Omental fat pad (tissue), 4 donors: ENCODE results near the gene PUM2. TPM values are rescaled to one million over a fixed set of nuclear protein-coding genes. Genes with fewer than 3 reads are reported as not detected.

Source experiments
- ATAC-seq: fragments of 150-250 bp; one replicate; pipeline ENCODE4 v1.9.1; 2016; ENCODE audit warnings: mild to moderate bottlenecking, moderate library complexity; ENCODE audit not compliant: low FRiP score
- DNase-seq: peaks from one replicate; pipeline ENCODE4 v3.0.0-alpha.2; 2019; ENCODE audit warnings: low spot score
- total RNA-seq, 4 donors: library from RNA; depleted of rRNA; stranded (reverse); fragments of >200 nt; gene quantifications; one replicate each; pipeline ENCODE4 v1.1.0, GENCODE V29; 2016
- TF ChIP-seq, protein P1 (sequence below), 3 donors: fragments of 450-650 bp; IDR thresholded peaks; one replicate each; pipeline ENCODE4 v1.5.1; 2016 to 2017; ENCODE audit warnings: antibody characterized with exemption in 3 of 3, mild to moderate bottlenecking in 3 of 3, moderate library complexity in 2 of 3

The PUM2 gene
- total RNA-seq, 4 donors from 2014 or later = 42.3 to 72.4 (median 57.8) TPM

DNA sequence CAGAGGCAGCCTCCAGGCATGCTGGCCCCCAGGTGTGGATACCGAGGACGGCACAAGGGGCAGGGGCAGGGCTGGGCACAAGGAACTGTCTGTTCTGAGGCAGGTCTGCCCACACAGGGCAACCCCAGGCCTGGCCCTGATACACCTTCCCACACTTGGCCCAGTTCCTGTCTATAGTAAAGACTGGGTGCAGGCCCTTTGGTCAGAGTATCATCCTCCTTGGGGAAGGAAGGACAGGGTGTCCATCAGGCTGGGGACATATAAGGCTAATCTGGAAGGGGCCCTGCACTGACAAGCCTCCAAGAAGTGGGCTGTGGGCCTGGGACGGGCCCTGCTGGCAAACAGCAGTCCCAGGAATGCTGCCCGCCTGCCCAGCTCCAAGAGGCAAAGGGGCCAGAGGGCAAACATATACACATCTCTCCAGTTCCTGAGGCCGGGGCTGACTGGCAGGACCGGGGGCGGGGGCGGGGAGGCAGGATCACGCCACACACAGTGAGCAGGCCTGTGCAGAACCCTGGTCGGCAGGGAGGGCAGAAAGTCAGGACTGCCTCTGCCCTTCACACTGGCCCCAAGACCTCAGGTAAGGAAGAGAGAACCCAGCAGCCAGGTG is 144.6 kb downstream of the PUM2 start:
- DNase-seq = no peak
- ATAC-seq = no peak
- TF ChIP-seq, protein P1, sequence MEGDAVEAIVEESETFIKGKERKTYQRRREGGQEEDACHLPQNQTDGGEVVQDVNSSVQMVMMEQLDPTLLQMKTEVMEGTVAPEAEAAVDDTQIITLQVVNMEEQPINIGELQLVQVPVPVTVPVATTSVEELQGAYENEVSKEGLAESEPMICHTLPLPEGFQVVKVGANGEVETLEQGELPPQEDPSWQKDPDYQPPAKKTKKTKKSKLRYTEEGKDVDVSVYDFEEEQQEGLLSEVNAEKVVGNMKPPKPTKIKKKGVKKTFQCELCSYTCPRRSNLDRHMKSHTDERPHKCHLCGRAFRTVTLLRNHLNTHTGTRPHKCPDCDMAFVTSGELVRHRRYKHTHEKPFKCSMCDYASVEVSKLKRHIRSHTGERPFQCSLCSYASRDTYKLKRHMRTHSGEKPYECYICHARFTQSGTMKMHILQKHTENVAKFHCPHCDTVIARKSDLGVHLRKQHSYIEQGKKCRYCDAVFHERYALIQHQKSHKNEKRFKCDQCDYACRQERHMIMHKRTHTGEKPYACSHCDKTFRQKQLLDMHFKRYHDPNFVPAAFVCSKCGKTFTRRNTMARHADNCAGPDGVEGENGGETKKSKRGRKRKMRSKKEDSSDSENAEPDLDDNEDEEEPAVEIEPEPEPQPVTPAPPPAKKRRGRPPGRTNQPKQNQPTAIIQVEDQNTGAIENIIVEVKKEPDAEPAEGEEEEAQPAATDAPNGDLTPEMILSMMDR (IDR thresholded peaks at IDR 0.05) = no peak

DNA sequence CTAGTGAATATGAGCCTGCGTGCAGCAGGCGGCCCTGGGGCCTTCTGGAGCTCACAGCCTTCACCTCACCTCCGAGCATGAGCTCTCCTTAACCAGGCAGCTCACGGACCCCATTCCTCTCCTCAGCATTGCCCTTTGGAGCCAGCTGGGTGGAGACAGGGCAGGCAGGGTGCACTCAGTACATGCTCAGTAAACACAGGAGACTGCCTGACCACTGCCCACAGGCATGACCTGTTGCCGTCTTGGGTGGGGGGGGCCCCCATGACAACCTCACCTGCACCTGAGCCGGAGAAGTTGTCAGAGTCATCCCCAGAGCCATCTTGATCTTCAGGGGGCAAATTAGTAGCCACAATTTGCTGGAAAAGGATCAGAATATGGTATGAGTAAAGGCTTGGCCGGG is 145.6 kb downstream of the PUM2 start:
- TF ChIP-seq, protein P1 (IDR thresholded peaks at IDR 0.05) = no peak

DNA sequence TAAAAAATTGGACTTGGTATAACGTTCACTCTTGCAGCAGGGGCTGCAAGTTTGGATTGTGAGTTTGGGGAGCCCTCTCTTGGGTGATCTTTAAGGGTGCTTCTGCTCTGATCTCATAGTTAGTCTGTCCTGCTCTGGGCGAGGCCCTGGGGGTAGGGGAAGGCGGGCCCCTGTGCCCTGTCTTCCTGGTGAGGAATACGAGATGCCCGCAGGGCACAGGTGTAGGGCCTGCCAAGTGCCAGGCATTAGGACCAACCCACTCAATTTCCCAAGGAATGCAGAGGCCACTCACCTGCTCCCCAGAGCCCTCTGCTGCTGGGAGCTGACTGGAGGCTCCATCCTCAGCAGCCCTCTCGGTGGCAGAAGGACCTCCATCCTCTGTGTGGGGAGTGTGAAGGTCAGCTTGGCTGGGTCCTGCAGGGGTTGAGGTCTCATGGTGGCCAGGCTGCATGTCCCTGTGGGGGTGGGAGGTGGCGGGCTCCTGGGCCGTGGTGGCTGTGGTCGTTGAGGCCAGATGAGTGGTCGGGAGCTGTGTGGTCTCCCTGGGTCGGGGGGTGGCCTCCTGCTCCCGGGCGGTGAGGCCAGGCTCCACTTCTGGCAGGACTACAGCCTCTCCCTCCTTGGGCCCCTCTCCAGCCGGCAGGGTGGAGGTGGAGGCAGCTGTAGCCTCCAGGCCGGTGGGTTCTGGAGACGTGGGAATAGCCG is 147.0 kb downstream of the PUM2 start:
- ATAC-seq = no peak
- TF ChIP-seq, protein P1 (IDR thresholded peaks at IDR 0.05) = no peak
- DNase-seq = no peak

More for the DNA sequence above, 145.6 kb downstream of the PUM2 start:
- DNase-seq (no peak), ATAC-seq (no peak)

DNA sequence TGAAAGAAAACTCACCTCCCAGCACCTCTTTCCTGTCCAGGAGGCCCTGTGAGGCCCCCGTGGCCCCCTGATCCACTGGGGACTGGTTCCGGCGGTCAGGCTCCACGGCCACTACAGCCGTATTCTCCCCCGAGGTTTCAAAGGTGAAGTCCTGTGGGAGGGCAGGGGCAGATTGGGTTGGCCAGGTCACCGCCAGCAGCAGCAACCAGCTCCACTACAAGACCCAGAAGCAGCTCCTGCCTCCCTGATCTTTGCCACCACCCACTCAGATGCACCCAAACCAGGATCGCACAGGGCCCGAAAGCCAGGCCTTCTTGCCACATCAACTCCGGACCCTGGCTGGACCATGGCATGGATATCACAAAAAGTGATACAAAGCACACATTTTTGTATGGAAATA is 147.6 kb downstream of the PUM2 start:
- DNase-seq = no peak
- TF ChIP-seq, protein P1 (IDR thresholded peaks at IDR 0.05) = no peak
- no peak for ATAC-seq

DNA sequence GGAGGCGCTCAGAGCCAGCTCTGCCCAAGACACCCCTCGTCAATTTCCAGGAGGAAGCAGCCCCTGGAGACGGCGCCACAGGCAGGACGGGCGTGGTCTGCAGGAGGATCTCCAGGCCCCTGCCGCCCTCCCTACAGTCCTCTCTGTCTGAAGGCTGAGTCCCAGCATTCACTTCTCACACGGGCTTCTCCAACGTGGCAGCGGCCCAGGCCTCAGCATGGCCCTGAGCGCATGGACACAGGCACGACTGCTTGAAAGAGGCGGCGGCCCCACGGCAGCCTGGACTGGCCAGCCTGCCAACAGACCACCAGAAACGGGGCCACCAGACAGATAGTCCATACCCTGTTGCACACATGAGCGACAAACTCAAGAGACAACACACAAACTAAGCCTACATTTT is 149.0 kb downstream of the PUM2 start:
- DNase-seq (no peak), ATAC-seq (no peak)
- TF ChIP-seq, protein P1 (IDR thresholded peaks at IDR 0.05) = no peak

DNA sequence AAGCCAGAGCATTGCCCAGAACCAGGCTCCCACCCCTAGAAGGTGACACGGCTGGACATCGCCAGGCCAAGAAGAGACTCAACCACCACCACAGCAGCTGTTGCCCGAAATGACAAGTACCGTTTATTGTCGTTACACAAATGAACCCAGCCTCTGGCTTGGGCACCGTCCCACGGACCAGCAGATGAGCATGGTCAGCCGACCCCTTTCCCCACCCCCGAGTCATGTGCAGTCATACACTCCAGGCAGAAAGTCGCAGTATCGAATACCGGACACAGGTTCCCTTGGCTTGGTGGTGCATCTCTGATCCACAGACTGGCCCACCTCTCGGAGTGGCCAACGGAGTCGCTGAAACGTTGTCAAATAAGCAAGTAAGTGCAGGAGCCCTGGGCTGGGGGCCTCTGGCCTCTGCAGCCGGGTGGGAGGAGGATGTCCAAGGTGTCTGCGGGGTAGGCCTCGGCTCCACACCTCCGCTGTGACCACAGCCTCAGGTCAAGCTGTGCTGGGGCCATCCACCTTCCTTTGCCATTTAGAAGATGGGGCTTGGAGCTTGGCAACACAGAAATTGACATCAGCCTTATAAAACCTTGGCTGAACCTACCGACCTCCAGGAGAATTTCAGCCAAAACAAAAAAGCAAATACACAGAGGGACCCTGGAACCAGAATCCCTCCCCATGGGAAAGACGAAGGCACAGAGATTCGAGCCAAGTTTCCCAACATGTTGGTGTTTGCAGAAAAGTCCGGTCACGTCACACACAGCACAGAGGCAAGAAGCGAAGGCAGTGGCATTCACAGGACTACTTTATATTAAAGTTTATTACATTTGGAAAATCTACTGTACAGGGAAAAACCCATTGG is 149.7 kb downstream of the PUM2 start:
- no peak for DNase-seq
- ATAC-seq = no peak
- TF ChIP-seq, protein P1 (IDR thresholded peaks at IDR 0.05) = no peak
